ENCODE data around the gene MDH2. TPM values are rescaled to one million over a fixed set of nuclear protein-coding genes. Genes with fewer than 3 reads are reported as not detected.
"Not testable (repeated sequence)": the region's sequence is repeated elsewhere in the genome, so short reads cannot be mapped to it uniquely, and the experiment has no call there.

MDH2 gene
- total RNA-seq, 4 donors from 2014 or later = 89.3 to 121 (median 110) TPM

- DNase-seq (ENCODE audit: low spot score in 2 of 2) = no peak
- intact Hi-C loops (cut with DNase I; ENCODE audit: low total_unique reads) = no loop called here
- 31 to 33% methylated on average over 3 of the region's 3 CpGs for WGBS, 2 donors
These were observed 29.5 kb downstream of the MDH2 start for GRCh38 chr7:76077435-76077834.

GRCh38 chr7:76080204-76080603, 32.3 kb downstream of the MDH2 start:
- 66 to 81% methylated on average over 5 of the region's 5 CpGs for WGBS, 2 donors
- no peak for TF ChIP-seq POLR2A (IDR thresholded peaks at IDR 0.05)
- no peak for TF ChIP-seq CTCF (IDR thresholded peaks at IDR 0.05)
- no peak for DNase-seq (ENCODE audit: low spot score in 2 of 2)
- no peak overlapping the region for H3K4me3 ChIP-seq (ENCODE audit: low read depth, poor library complexity, severe bottlenecking)
- intact Hi-C loops (cut with DNase I; ENCODE audit: low total_unique reads) = no loop called here

More at GRCh38 chr7:76077435-76077834, 29.5 kb downstream of the MDH2 start:
- no peak overlapping the region for H3K4me3 ChIP-seq (ENCODE audit: low read depth, poor library complexity, severe bottlenecking)
- no peak for TF ChIP-seq CTCF (IDR thresholded peaks at IDR 0.05)
- TF ChIP-seq POLR2A (IDR thresholded peaks at IDR 0.05) = no peak

GRCh38 chr7:76084115-76084514, 36.2 kb downstream of the MDH2 start:
- DNase-seq (ENCODE audit: low spot score in 2 of 2); intact Hi-C loops (cut with DNase I; ENCODE audit: low total_unique reads); H3K4me3 ChIP-seq (ENCODE audit: low read depth, poor library complexity, severe bottlenecking): not testable (repeated sequence)
- WGBS, 2 donors = 63 to 86% methylated on average over 2 of the region's 2 CpGs

GRCh38 chr7:76086070-76086469, 38.2 kb downstream of the MDH2 start:
- no peak overlapping the region for H3K4me3 ChIP-seq (ENCODE audit: low read depth, poor library complexity, severe bottlenecking)
- DNase-seq (ENCODE audit: low spot score in 2 of 2) = no peak
- 89 to 97% methylated on average over 4 of the region's 4 CpGs for WGBS, 2 donors
- intact Hi-C loops (cut with DNase I; ENCODE audit: low total_unique reads) = no loop called here
- no peak for TF ChIP-seq POLR2A (IDR thresholded peaks at IDR 0.05)

GRCh38 chr7:76087362-76087791, 39.5 kb downstream of the MDH2 start:
- 28 to 41% methylated on average over 5 of the region's 5 CpGs for WGBS, 2 donors
- H3K4me3 ChIP-seq (ENCODE audit: low read depth, poor library complexity, severe bottlenecking); DNase-seq (ENCODE audit: low spot score in 2 of 2); intact Hi-C loops (cut with DNase I; ENCODE audit: low total_unique reads): not testable (repeated sequence)

GRCh38 chr7:76089865-76090475, 42.1 kb downstream of the MDH2 start:
- 66 to 71% methylated on average over 10 of the region's 10 CpGs for WGBS, 2 donors
- DNase-seq (ENCODE audit: low spot score in 2 of 2) = no peak
- no peak for TF ChIP-seq CTCF (IDR thresholded peaks at IDR 0.05)
- no peak for TF ChIP-seq POLR2A (IDR thresholded peaks at IDR 0.05)
- no peak overlapping the region for H3K4me3 ChIP-seq (ENCODE audit: low read depth, poor library complexity, severe bottlenecking)
- intact Hi-C loops (cut with DNase I; ENCODE audit: low total_unique reads) = no loop called here

GRCh38 chr7:76091506-76091905, 43.6 kb downstream of the MDH2 start:
- no peak for TF ChIP-seq POLR2A (IDR thresholded peaks at IDR 0.05)
- no peak for TF ChIP-seq CTCF (IDR thresholded peaks at IDR 0.05)
- no peak for DNase-seq (ENCODE audit: low spot score in 2 of 2)
- no peak overlapping the region for H3K4me3 ChIP-seq (ENCODE audit: low read depth, poor library complexity, severe bottlenecking)
- WGBS, 2 donors = 79 to 89% methylated on average over 5 of the region's 5 CpGs
- intact Hi-C loops (cut with DNase I; ENCODE audit: low total_unique reads) = no loop called here

- DNase-seq (ENCODE audit: low spot score in 2 of 2) = peak in 1 of 2 donors; percentile 9
- H3K4me3 ChIP-seq (ENCODE audit: low read depth, poor library complexity, severe bottlenecking); intact Hi-C loops (cut with DNase I; ENCODE audit: low total_unique reads): not testable (repeated sequence)
- WGBS, 2 donors = 86 to 88% methylated on average over 5 of the region's 5 CpGs
These were observed 45.6 kb downstream of the MDH2 start for GRCh38 chr7:76093531-76093930.

GRCh38 chr7:76094326-76094725, 46.4 kb downstream of the MDH2 start:
- H3K4me3 ChIP-seq (ENCODE audit: low read depth, poor library complexity, severe bottlenecking); intact Hi-C loops (cut with DNase I; ENCODE audit: low total_unique reads): not testable (repeated sequence)
- DNase-seq (ENCODE audit: low spot score in 2 of 2) = peak in 1 of 2 donors; percentile 26
- WGBS, 2 donors = 81 to 84% methylated on average over 5 of the region's 5 CpGs
